GM11168 (cell line): Measurements from ENCODE around the gene YBX1.
"Not testable (repeated sequence)": the region's sequence is repeated elsewhere in the genome, so short reads cannot be mapped to it uniquely, and the experiment has no call there.

Source experiments
- in situ Hi-C: fragments of 300-500 bp; cut with MboI; formaldehyde crosslinking; loops from one replicate; pipeline ENCODE4 v1.12.0; 2022; ENCODE audit warnings: low sequenced_read_pairs; ENCODE audit not compliant: unreplicated experiment

Gene YBX1

GRCh38 chr1:42746436-42747105 is 64.4 kb downstream of the YBX1 start:
- in situ Hi-C loops, result no loop called here

GRCh38 chr1:42747125-42747524 is 64.9 kb downstream of the YBX1 start:
- in situ Hi-C loops, result no loop called here

- in situ Hi-C loops, result no loop called here
Measured at GRCh38 chr1:42748021-42748420, 65.8 kb downstream of the YBX1 start.

- in situ Hi-C loops, result no loop called here
Measured at GRCh38 chr1:42748461-42749410, 66.5 kb downstream of the YBX1 start.

GRCh38 chr1:42750041-42750440 is 67.8 kb downstream of the YBX1 start:
- in situ Hi-C loops, result no loop called here

- in situ Hi-C loops, result not testable (repeated sequence)
Measured at GRCh38 chr1:42751511-42752070, 69.4 kb downstream of the YBX1 start.

GRCh38 chr1:42752284-42752683 is 70.1 kb downstream of the YBX1 start:
- in situ Hi-C loops, result no loop called here

- in situ Hi-C loops, result no loop called here
Measured at GRCh38 chr1:42753070-42753469, 70.9 kb downstream of the YBX1 start.
